Muscle layer of duodenum (tissue), 2 donors: ENCODE results near the gene DIRAS1.

Experiments
- H3K27ac ChIP-seq: one replicate; pipeline ENCODE4 v1.7.0; 2013; ENCODE audit warnings: mild to moderate bottlenecking, low read length
- H3K27me3 ChIP-seq: one replicate; pipeline ENCODE4 v1.7.0; 2013; ENCODE audit warnings: low read depth, mild to moderate bottlenecking, control low read depth, low read length
- H3K36me3 ChIP-seq, 2 donors: one replicate each; pipeline ENCODE4 v1.7.0; 2013; ENCODE audit warnings: low read length in 2 of 2, control low read depth in 1 of 2, mild to moderate bottlenecking in 1 of 2; ENCODE audit not compliant: insufficient read depth in 2 of 2, control insufficient read depth in 1 of 2
- H3K4me1 ChIP-seq, 2 donors: one replicate each; pipeline ENCODE4 v1.7.0; 2013; ENCODE audit warnings: low read length in 2 of 2, mild to moderate bottlenecking in 2 of 2, control low read depth in 1 of 2, moderate library complexity in 1 of 2; ENCODE audit not compliant: insufficient read depth in 2 of 2, control insufficient read depth in 1 of 2
- H3K4me3 ChIP-seq, 2 donors: one replicate each; pipeline ENCODE4 v1.7.0; 2013; ENCODE audit warnings: low read length in 2 of 2, low read depth in 1 of 2, mild to moderate bottlenecking in 1 of 2
- H3K9me3 ChIP-seq, 2 donors: one replicate each; pipeline ENCODE4 v1.7.0; 2013; ENCODE audit warnings: low read length in 2 of 2, control low read depth in 1 of 2, mild to moderate bottlenecking in 1 of 2; ENCODE audit not compliant: control insufficient read depth in 1 of 2
- donor health status: healthy.

Gene DIRAS1

GRCh38 chr19:2762783-2763496 is 41.8 kb upstream of the DIRAS1 start:
- no peaks in the 10 kb centered on the region for H3K27me3 ChIP-seq
- peaks cover 35 to 81% of the 10 kb centered on the region in 2 donors for H3K36me3 ChIP-seq
- no peaks in the 10 kb centered on the region for H3K4me1 ChIP-seq
- no peak overlapping the region for H3K4me3 ChIP-seq
- H3K9me3 ChIP-seq, result no peaks in the 10 kb centered on the region
- no peak overlapping the region for H3K27ac ChIP-seq

- H3K36me3 ChIP-seq, result peaks cover 35 to 84% of the 10 kb centered on the region in 2 donors
These were observed 41.0 kb upstream of the DIRAS1 start for GRCh38 chr19:2761876-2762782.

GRCh38 chr19:2761309-2761677 is 40.1 kb upstream of the DIRAS1 start:
- Histone ChIP-seq H3K4me1 (no peaks in the 10 kb centered on the region), H3K4me3 (no peak overlapping the region), H3K36me3 (peaks cover 35 to 84% of the 10 kb centered on the region in 2 donors), H3K27me3 (no peaks in the 10 kb centered on the region), H3K27ac (no peak overlapping the region), H3K9me3 (no peaks in the 10 kb centered on the region)

More at GRCh38 chr19:2761876-2762782, 41.0 kb upstream of the DIRAS1 start:
- Histone ChIP-seq H3K27me3 (no peaks in the 10 kb centered on the region), H3K4me1 (no peaks in the 10 kb centered on the region), H3K4me3 (no peak overlapping the region), H3K9me3 (no peaks in the 10 kb centered on the region), H3K27ac (no peak overlapping the region)

GRCh38 chr19:2759965-2760364 is 38.8 kb upstream of the DIRAS1 start:
- Histone ChIP-seq H3K9me3 (no peaks in the 10 kb centered on the region), H3K4me3 (no peak overlapping the region), H3K27me3 (no peaks in the 10 kb centered on the region), H3K4me1 (no peaks in the 10 kb centered on the region), H3K36me3 (peaks cover 40 to 82% of the 10 kb centered on the region in 2 donors), H3K27ac (no peak overlapping the region)

GRCh38 chr19:2759362-2759761 is 38.2 kb upstream of the DIRAS1 start:
- H3K27ac ChIP-seq, result no peak overlapping the region

GRCh38 chr19:2758601-2759313 is 37.6 kb upstream of the DIRAS1 start:
- Histone ChIP-seq H3K36me3 (peaks cover 41 to 86% of the 10 kb centered on the region in 2 donors), H3K4me1 (no peaks in the 10 kb centered on the region), H3K27me3 (no peaks in the 10 kb centered on the region), H3K9me3 (no peaks in the 10 kb centered on the region), H3K4me3 (no peak overlapping the region), H3K27ac (no peak overlapping the region)

More at GRCh38 chr19:2759362-2759761, 38.2 kb upstream of the DIRAS1 start:
- H3K4me1 ChIP-seq, result no peaks in the 10 kb centered on the region
- H3K9me3 ChIP-seq, result no peaks in the 10 kb centered on the region
- peaks cover 44 to 84% of the 10 kb centered on the region in 2 donors for H3K36me3 ChIP-seq
- H3K4me3 ChIP-seq, result no peak overlapping the region
- no peaks in the 10 kb centered on the region for H3K27me3 ChIP-seq

GRCh38 chr19:2756921-2757881 is 36.0 kb upstream of the DIRAS1 start:
- Histone ChIP-seq H3K4me3 (no peak overlapping the region), H3K9me3 (no peaks in the 10 kb centered on the region), H3K27ac (no peak overlapping the region), H3K4me1 (no peaks in the 10 kb centered on the region), H3K36me3 (peaks cover 31 to 76% of the 10 kb centered on the region in 2 donors), H3K27me3 (no peaks in the 10 kb centered on the region)

- H3K27me3 ChIP-seq, result no peaks in the 10 kb centered on the region
- H3K9me3 ChIP-seq, result no peaks in the 10 kb centered on the region
- peaks cover 31 to 68% of the 10 kb centered on the region in 2 donors for H3K36me3 ChIP-seq
- no peaks in the 10 kb centered on the region for H3K4me1 ChIP-seq
- H3K4me3 ChIP-seq, result no peak overlapping the region
- no peak overlapping the region for H3K27ac ChIP-seq
These were observed 35.3 kb upstream of the DIRAS1 start for GRCh38 chr19:2756477-2756876.

- Histone ChIP-seq H3K9me3 (no peaks in the 10 kb centered on the region), H3K27me3 (no peaks in the 10 kb centered on the region), H3K4me3 (no peak overlapping the region), H3K4me1 (no peaks in the 10 kb centered on the region), H3K36me3 (peaks cover 25 to 62% of the 10 kb centered on the region in 2 donors), H3K27ac (no peak overlapping the region)
These were observed 34.6 kb upstream of the DIRAS1 start for GRCh38 chr19:2755811-2756210.

GRCh38 chr19:2755448-2755705 is 34.2 kb upstream of the DIRAS1 start:
- no peak overlapping the region for H3K27ac ChIP-seq
- no peak overlapping the region for H3K4me3 ChIP-seq
- no peaks in the 10 kb centered on the region for H3K27me3 ChIP-seq
- H3K9me3 ChIP-seq, result no peaks in the 10 kb centered on the region
- H3K4me1 ChIP-seq, result no peaks in the 10 kb centered on the region
- H3K36me3 ChIP-seq, result peaks cover 21 to 57% of the 10 kb centered on the region in 2 donors
